Measurements from ENCODE around the gene CTNND2.

DNA sequence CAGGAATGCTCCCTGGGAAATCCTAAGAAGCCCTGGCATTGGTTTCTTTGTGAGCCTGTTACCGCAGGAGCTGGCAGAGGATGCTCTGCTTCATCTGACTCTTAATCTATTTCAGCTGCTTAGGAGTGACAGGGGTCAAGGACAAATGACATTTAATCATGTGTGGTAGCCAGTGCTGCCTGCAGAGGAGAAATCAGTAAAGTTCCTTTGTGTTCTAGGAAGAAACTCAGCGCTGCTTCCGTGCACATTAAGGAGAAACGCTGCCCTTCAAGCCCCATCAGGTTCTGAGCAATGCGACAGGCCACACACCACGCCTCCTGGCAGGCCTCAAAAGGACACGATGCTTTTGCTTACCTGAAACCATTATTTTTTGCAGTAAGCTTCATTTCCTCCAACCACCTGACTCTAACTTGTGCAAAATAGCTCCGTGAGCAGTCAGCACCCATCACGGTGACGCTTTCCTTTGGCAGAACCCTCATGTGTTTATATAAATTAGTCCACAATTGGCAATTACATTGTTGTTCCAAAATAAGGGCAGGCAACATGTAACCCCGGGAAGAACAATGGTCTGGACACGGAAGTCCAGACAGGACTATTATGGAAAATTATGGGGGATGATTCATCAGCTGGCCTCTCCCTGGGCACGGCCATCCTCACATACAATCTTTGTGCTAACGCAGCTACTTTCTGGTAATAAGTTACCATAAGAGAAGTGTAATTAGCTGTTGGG is 755.3 kb downstream of the CTNND2 start:
- TF ChIP-seq, protein P1, sequence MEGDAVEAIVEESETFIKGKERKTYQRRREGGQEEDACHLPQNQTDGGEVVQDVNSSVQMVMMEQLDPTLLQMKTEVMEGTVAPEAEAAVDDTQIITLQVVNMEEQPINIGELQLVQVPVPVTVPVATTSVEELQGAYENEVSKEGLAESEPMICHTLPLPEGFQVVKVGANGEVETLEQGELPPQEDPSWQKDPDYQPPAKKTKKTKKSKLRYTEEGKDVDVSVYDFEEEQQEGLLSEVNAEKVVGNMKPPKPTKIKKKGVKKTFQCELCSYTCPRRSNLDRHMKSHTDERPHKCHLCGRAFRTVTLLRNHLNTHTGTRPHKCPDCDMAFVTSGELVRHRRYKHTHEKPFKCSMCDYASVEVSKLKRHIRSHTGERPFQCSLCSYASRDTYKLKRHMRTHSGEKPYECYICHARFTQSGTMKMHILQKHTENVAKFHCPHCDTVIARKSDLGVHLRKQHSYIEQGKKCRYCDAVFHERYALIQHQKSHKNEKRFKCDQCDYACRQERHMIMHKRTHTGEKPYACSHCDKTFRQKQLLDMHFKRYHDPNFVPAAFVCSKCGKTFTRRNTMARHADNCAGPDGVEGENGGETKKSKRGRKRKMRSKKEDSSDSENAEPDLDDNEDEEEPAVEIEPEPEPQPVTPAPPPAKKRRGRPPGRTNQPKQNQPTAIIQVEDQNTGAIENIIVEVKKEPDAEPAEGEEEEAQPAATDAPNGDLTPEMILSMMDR (IDR thresholded peaks at IDR 0.05; ENCODE audit: low read depth, low read length, poor library complexity, severe bottlenecking) = no peak
- TF ChIP-seq EZH2phosphoT487 (IDR thresholded peaks at IDR 0.05; ENCODE audit: borderline replicate concordance, low read length) = no peak

Data from DOHH2 (cell line).